Panc1 (cell line): ENCODE results near the gene TMEM8B.

Experiments
- CTCF ChIP-seq: fragments of 450-650 bp; IDR thresholded peaks from 2 replicates; pipeline ENCODE4 v1.5.1; 2017; ENCODE audit warnings: mild to moderate bottlenecking
- POLR2AphosphoS5 ChIP-seq: IDR thresholded peaks from 2 replicates; pipeline ENCODE4 v1.6.1; 2012; ENCODE audit warnings: mild to moderate bottlenecking, low read depth, low read length, moderate library complexity
- TF ChIP-seq, protein P1 (sequence below), 2 experiments: IDR thresholded peaks; 2 replicates each; pipeline ENCODE4 v1.6.1; 2011 to 2012; ENCODE audit warnings: low read depth in 2 of 2, control low read depth in 1 of 2, low read length in 1 of 2, mild to moderate bottlenecking in 1 of 2, moderate library complexity in 1 of 2; ENCODE audit not compliant: insufficient read depth in 1 of 2

DNA sequence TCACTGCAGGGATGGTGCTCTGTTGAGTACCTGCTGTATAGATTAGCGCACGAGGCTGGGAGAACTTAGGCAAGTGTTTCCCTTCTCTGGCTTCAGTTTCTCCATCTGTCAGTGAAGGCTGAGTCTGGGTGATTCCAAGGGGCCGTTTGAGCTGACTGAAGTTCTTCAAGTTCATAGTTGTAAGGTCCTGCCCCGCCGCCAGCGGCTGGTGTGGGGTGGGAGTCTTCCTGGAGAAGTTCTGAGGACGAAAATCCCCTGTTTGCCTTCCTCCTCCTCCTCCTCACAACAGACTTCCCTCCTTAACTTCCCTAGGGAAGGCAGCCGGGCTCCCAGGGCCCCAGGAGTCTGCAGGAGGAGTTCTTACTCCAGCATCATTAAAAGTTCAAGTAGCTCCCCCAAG, 75.3 kb downstream of the TMEM8B start:
- no peak for TF ChIP-seq CTCF
- TF ChIP-seq POLR2AphosphoS5, result no peak
- TF ChIP-seq, protein P1, sequence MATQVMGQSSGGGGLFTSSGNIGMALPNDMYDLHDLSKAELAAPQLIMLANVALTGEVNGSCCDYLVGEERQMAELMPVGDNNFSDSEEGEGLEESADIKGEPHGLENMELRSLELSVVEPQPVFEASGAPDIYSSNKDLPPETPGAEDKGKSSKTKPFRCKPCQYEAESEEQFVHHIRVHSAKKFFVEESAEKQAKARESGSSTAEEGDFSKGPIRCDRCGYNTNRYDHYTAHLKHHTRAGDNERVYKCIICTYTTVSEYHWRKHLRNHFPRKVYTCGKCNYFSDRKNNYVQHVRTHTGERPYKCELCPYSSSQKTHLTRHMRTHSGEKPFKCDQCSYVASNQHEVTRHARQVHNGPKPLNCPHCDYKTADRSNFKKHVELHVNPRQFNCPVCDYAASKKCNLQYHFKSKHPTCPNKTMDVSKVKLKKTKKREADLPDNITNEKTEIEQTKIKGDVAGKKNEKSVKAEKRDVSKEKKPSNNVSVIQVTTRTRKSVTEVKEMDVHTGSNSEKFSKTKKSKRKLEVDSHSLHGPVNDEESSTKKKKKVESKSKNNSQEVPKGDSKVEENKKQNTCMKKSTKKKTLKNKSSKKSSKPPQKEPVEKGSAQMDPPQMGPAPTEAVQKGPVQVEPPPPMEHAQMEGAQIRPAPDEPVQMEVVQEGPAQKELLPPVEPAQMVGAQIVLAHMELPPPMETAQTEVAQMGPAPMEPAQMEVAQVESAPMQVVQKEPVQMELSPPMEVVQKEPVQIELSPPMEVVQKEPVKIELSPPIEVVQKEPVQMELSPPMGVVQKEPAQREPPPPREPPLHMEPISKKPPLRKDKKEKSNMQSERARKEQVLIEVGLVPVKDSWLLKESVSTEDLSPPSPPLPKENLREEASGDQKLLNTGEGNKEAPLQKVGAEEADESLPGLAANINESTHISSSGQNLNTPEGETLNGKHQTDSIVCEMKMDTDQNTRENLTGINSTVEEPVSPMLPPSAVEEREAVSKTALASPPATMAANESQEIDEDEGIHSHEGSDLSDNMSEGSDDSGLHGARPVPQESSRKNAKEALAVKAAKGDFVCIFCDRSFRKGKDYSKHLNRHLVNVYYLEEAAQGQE (IDR thresholded peaks at IDR 0.05; ENCODE audit: insufficient read depth in 1 of 2, low read depth in 2 of 2, low read length in 1 of 2), result no peak
